ENCODE measurements around the gene ANP32A. TPM values are rescaled to one million over a fixed set of nuclear protein-coding genes. Genes with fewer than 3 reads are reported as not detected.
A peak's percentile ranks its signal among the peaks of the same experiment; 100 is the strongest.

ANP32A gene
- total RNA-seq, 1 donor from 2014 or later, result 355 TPM

- TF ChIP-seq CTCF (conservative IDR thresholded peaks at IDR 0.05), result no peak
- peaks cover 7% of the 10 kb centered on the region for H3K36me3 Mint-ChIP-seq (ENCODE audit: low read depth)
These were observed 11.9 kb downstream of the ANP32A start for GRCh38 chr15:68808770-68809169.

GRCh38 chr15:68808091-68808490 lies 12.6 kb downstream of the ANP32A start:
- Mint-ChIP-seq H3K27ac (ENCODE audit: unreplicated experiment) (no peak overlapping the region), H3K36me3 (ENCODE audit: low read depth) (peaks cover 7% of the 10 kb centered on the region), H3K4me1 (peaks cover 60% of the 10 kb centered on the region), H3K27me3 (ENCODE audit: low read depth) (no peaks in the 10 kb centered on the region), H3K9me3 (no peaks in the 10 kb centered on the region), H3K4me3 (no peak overlapping the region)
- no peak for DNase-seq (ENCODE audit: low read depth, low spot score)
- TF ChIP-seq CTCF (conservative IDR thresholded peaks at IDR 0.05), result no peak

More at GRCh38 chr15:68808770-68809169, 11.9 kb downstream of the ANP32A start:
- Mint-ChIP-seq H3K4me3 (no peak overlapping the region), H3K27ac (ENCODE audit: unreplicated experiment) (no peak overlapping the region), H3K9me3 (no peaks in the 10 kb centered on the region), H3K27me3 (ENCODE audit: low read depth) (no peaks in the 10 kb centered on the region), H3K4me1 (peaks cover 66% of the 10 kb centered on the region)
- no peak for DNase-seq (ENCODE audit: low read depth, low spot score)

GRCh38 chr15:68807249-68807648 lies 13.4 kb downstream of the ANP32A start:
- Mint-ChIP-seq H3K9me3 (no peaks in the 10 kb centered on the region), H3K27me3 (ENCODE audit: low read depth) (no peaks in the 10 kb centered on the region), H3K4me1 (peaks cover 52% of the 10 kb centered on the region), H3K36me3 (ENCODE audit: low read depth) (peaks cover 7% of the 10 kb centered on the region), H3K4me3 (no peak overlapping the region), H3K27ac (ENCODE audit: unreplicated experiment) (peak overlapping the region; percentile 14)
- no peak for TF ChIP-seq CTCF (conservative IDR thresholded peaks at IDR 0.05)
- DNase-seq (ENCODE audit: low read depth, low spot score), result no peak

- DNase-seq (ENCODE audit: low read depth, low spot score), result no peak
- peak overlapping the region; percentile 24 for H3K27ac Mint-ChIP-seq (ENCODE audit: unreplicated experiment)
- H3K4me1 Mint-ChIP-seq, result peaks cover 57% of the 10 kb centered on the region
- no peaks in the 10 kb centered on the region for H3K27me3 Mint-ChIP-seq (ENCODE audit: low read depth)
- H3K36me3 Mint-ChIP-seq (ENCODE audit: low read depth), result peaks cover 7% of the 10 kb centered on the region
- no peaks in the 10 kb centered on the region for H3K9me3 Mint-ChIP-seq
- peak overlapping the region; percentile 11 for H3K4me3 Mint-ChIP-seq
- TF ChIP-seq CTCF (conservative IDR thresholded peaks at IDR 0.05), result no peak
These were observed 14.3 kb downstream of the ANP32A start for GRCh38 chr15:68806220-68807060.

- no peak overlapping the region for H3K4me3 Mint-ChIP-seq
- no peaks in the 10 kb centered on the region for H3K9me3 Mint-ChIP-seq
- no peak for TF ChIP-seq CTCF (conservative IDR thresholded peaks at IDR 0.05)
- no peaks in the 10 kb centered on the region for H3K27me3 Mint-ChIP-seq (ENCODE audit: low read depth)
- H3K4me1 Mint-ChIP-seq, result peaks cover 57% of the 10 kb centered on the region
- no peak for DNase-seq (ENCODE audit: low read depth, low spot score)
- peaks cover 3% of the 10 kb centered on the region for H3K36me3 Mint-ChIP-seq (ENCODE audit: low read depth)
- H3K27ac Mint-ChIP-seq (ENCODE audit: unreplicated experiment), result no peak overlapping the region
These were observed 18.3 kb downstream of the ANP32A start for GRCh38 chr15:68802373-68802772.
